Transverse colon (tissue), 4 donors: ENCODE data around the gene MESP1.

ENCODE experiments used
- CTCF ChIP-seq, 5 experiments: fragments of 200-600 bp in 3 of 5; fragments of 450-650 bp in 2 of 5; sonication (generic) in 3 of 5; IDR thresholded peaks; 1 replicate in 2 of 5; 2 replicates in 3 of 5; pipeline ENCODE4 v1.5.1; 2016 to 2017; ENCODE audit warnings: antibody characterized with exemption in 5 of 5, inconsistent platforms in 3 of 5, mild to moderate bottlenecking in 2 of 5, moderate library complexity in 1 of 5
- POLR2A ChIP-seq: fragments of 450-650 bp; IDR thresholded peaks from one replicate; pipeline ENCODE4 v1.6.1; 2016; ENCODE audit warnings: antibody characterized with exemption, mild to moderate bottlenecking, moderate library complexity
- POLR2AphosphoS5 ChIP-seq, 3 donors: sonication (generic); formaldehyde crosslinking; IDR thresholded peaks; one replicate each; pipeline ENCODE4 v1.6.1; 2016; ENCODE audit warnings: antibody characterized with exemption in 3 of 3

- no peak for TF ChIP-seq POLR2A
- TF ChIP-seq CTCF (IDR thresholded peaks at IDR 0.05): no peak
- no peak for TF ChIP-seq POLR2AphosphoS5 (IDR thresholded peaks at IDR 0.05)
These were observed 15.6 kb upstream of the MESP1 start for GRCh38 chr15:89766357-89767311.
